ENCODE measurements around the gene DEFB119. TPM values are rescaled to one million over a fixed set of nuclear protein-coding genes. Genes with fewer than 3 reads are reported as not detected.

Gene DEFB119
- total and polyA plus RNA-seq, 4 donors = not detected

DNA sequence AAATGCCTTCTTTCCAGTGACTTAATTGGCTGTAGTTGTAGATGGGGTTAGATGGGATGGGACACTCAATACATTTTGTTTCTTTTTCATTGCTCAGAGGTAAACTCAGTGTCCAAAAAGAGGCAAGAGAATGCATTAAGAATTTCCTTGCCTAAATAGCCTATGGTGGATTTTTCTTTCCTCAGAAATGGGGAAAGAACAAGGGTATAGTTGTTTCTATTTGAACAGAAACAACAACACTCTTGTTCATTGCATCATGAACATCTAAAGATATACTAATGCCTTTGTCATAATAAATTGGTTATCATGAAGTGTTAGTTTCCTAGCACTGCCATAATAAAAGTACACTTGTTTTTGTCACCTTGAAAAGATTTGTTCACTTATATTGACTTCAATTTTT is 35.4 kb upstream of the DEFB119 start:
- TF ChIP-seq, protein P1, sequence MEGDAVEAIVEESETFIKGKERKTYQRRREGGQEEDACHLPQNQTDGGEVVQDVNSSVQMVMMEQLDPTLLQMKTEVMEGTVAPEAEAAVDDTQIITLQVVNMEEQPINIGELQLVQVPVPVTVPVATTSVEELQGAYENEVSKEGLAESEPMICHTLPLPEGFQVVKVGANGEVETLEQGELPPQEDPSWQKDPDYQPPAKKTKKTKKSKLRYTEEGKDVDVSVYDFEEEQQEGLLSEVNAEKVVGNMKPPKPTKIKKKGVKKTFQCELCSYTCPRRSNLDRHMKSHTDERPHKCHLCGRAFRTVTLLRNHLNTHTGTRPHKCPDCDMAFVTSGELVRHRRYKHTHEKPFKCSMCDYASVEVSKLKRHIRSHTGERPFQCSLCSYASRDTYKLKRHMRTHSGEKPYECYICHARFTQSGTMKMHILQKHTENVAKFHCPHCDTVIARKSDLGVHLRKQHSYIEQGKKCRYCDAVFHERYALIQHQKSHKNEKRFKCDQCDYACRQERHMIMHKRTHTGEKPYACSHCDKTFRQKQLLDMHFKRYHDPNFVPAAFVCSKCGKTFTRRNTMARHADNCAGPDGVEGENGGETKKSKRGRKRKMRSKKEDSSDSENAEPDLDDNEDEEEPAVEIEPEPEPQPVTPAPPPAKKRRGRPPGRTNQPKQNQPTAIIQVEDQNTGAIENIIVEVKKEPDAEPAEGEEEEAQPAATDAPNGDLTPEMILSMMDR (IDR thresholded peaks at IDR 0.05; ENCODE audit: control extremely low read depth, extremely low read depth) = no peak
- H3K36me3 ChIP-seq (ENCODE audit: control insufficient read depth in 4 of 4, insufficient read depth in 4 of 4, low read length in 4 of 4) = no peaks in the 10 kb centered on the region
- H3K4me3 ChIP-seq = no peak overlapping the region
- no peak overlapping the region for H3K27ac ChIP-seq (ENCODE audit: low read depth in 1 of 2, low read length in 1 of 2)
- H3K9ac ChIP-seq (ENCODE audit: insufficient read depth in 1 of 2, low read length in 2 of 2) = no peak overlapping the region
- no peak for DNase-seq
- no peaks in the 10 kb centered on the region for H3K4me1 ChIP-seq (ENCODE audit: control insufficient read depth in 5 of 5, insufficient read depth in 5 of 5, low read length in 5 of 5)
- no peak for ATAC-seq (ENCODE audit: insufficient read depth, low FRiP score)
- H3K9me3 ChIP-seq (ENCODE audit: control insufficient read depth in 4 of 4, insufficient read depth in 3 of 4, low read length in 3 of 4) = no peaks in the 10 kb centered on the region
- no peaks in the 10 kb centered on the region for H3K27me3 ChIP-seq (ENCODE audit: control insufficient read depth in 3 of 3, insufficient read depth in 3 of 3, low read length in 2 of 3)

DNA sequence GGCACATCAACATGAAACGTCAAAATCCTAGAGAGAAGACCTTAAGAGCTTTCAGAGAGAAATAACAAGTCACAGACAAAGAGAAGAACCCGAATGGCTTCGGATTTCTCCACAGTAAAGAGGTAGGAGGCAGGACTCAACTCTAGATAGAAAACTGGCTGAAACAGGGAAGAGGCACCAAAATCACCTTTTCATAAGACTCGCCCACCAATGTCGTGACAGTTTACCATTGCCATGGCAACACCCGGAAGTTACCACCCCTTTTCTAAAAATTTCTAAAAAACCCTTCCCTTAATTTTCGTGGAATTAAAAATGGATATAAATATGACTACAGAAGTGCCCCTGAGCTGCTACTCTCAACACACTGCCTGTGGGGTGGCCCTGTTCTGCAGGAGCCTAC is 27.9 kb upstream of the DEFB119 start:
- WGBS, 2 donors = 84 to 87% methylated on average over 7 of the region's 7 CpGs

DNA sequence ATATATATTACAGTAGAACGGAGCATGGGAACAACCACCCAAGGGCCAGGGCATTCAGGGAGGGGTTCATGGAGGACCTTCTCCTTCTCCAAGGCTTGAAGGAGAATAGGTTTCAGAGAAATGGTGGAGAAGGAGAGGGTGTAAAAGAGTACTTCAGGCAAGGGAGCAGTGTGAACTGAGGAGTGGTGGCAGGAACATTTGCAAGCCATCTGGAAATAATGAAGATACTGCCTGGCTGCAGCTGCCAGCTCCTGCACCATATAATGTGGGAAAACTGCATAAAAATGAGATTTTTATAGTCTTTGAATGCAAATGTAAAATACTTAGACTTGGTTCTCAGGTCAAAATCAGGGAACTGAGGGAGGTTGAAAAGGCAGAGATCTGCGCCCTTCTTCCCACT is 25.3 kb upstream of the DEFB119 start:
- no peak overlapping the region for H3K27ac ChIP-seq (ENCODE audit: low read depth in 1 of 2, low read length in 1 of 2)
- no peak for ATAC-seq (ENCODE audit: insufficient read depth, low FRiP score)

More for the DNA sequence above, 27.9 kb upstream of the DEFB119 start:
- Histone ChIP-seq H3K9me3 (ENCODE audit: control insufficient read depth in 4 of 4, insufficient read depth in 3 of 4, low read length in 3 of 4) (no peaks in the 10 kb centered on the region), H3K4me1 (ENCODE audit: control insufficient read depth in 5 of 5, insufficient read depth in 5 of 5, low read length in 5 of 5) (no peaks in the 10 kb centered on the region), H3K27ac (ENCODE audit: low read depth in 1 of 2, low read length in 1 of 2) (no peak overlapping the region), H3K36me3 (ENCODE audit: control insufficient read depth in 4 of 4, insufficient read depth in 4 of 4, low read length in 4 of 4) (no peaks in the 10 kb centered on the region), H3K4me3 (no peak overlapping the region), H3K27me3 (ENCODE audit: control insufficient read depth in 3 of 3, insufficient read depth in 3 of 3, low read length in 2 of 3) (no peaks in the 10 kb centered on the region), H3K9ac (ENCODE audit: insufficient read depth in 1 of 2, low read length in 2 of 2) (no peak overlapping the region)
- DNase-seq = no peak
- ATAC-seq (ENCODE audit: insufficient read depth, low FRiP score) = no peak
- TF ChIP-seq, protein P1 (IDR thresholded peaks at IDR 0.05; ENCODE audit: control extremely low read depth, extremely low read depth) = no peak

DNA sequence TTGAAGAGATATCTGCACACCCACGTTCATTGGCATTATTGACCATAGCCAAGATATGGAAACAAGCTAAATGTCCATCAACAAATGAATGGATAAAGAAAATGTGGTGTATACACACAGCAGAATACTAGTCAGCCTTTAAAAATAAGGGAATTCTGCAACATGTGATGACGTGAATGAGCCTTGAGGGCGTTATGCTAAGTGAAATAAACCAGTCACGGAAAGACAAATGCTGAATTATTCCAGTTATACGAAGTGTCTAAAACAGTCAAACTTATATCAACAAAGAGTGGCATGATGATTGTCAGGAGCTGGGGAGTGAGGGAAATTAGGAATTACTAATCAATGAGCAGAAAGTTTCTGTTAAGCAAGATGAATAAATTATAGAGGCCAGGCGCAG is 24.0 kb upstream of the DEFB119 start:
- H3K4me1 ChIP-seq (ENCODE audit: control insufficient read depth in 5 of 5, insufficient read depth in 5 of 5, low read length in 5 of 5) = no peaks in the 10 kb centered on the region
- no peak overlapping the region for H3K27ac ChIP-seq (ENCODE audit: low read depth in 1 of 2, low read length in 1 of 2)
- ATAC-seq (ENCODE audit: insufficient read depth, low FRiP score) = no peak
- WGBS, 2 donors = 76 to 79% methylated on average over 6 of the region's 6 CpGs
- no peaks in the 10 kb centered on the region for H3K36me3 ChIP-seq (ENCODE audit: control insufficient read depth in 4 of 4, insufficient read depth in 4 of 4, low read length in 4 of 4)
- H3K27me3 ChIP-seq (ENCODE audit: control insufficient read depth in 3 of 3, insufficient read depth in 3 of 3, low read length in 2 of 3) = no peaks in the 10 kb centered on the region
- no peaks in the 10 kb centered on the region for H3K9me3 ChIP-seq (ENCODE audit: control insufficient read depth in 4 of 4, insufficient read depth in 3 of 4, low read length in 3 of 4)
- no peak for DNase-seq
- no peak overlapping the region for H3K9ac ChIP-seq (ENCODE audit: insufficient read depth in 1 of 2, low read length in 2 of 2)
- TF ChIP-seq, protein P1 (IDR thresholded peaks at IDR 0.05; ENCODE audit: control extremely low read depth, extremely low read depth) = no peak
- H3K4me3 ChIP-seq = no peak overlapping the region

More for the DNA sequence above, 25.3 kb upstream of the DEFB119 start:
- no peaks in the 10 kb centered on the region for H3K9me3 ChIP-seq (ENCODE audit: control insufficient read depth in 4 of 4, insufficient read depth in 3 of 4, low read length in 3 of 4)
- H3K4me1 ChIP-seq (ENCODE audit: control insufficient read depth in 5 of 5, insufficient read depth in 5 of 5, low read length in 5 of 5) = no peaks in the 10 kb centered on the region
- H3K4me3 ChIP-seq = no peak overlapping the region
- no peaks in the 10 kb centered on the region for H3K36me3 ChIP-seq (ENCODE audit: control insufficient read depth in 4 of 4, insufficient read depth in 4 of 4, low read length in 4 of 4)
- H3K27me3 ChIP-seq (ENCODE audit: control insufficient read depth in 3 of 3, insufficient read depth in 3 of 3, low read length in 2 of 3) = no peaks in the 10 kb centered on the region
- no peak for DNase-seq
- WGBS, 2 donors = 90 to 94% methylated on average over 2 of the region's 2 CpGs
- TF ChIP-seq, protein P1 (IDR thresholded peaks at IDR 0.05; ENCODE audit: control extremely low read depth, extremely low read depth) = no peak
- no peak overlapping the region for H3K9ac ChIP-seq (ENCODE audit: insufficient read depth in 1 of 2, low read length in 2 of 2)

Measured in lung (tissue), 12 donors.